Endodermal cell (in vitro differentiated cells): ENCODE results near the gene CTSD. TPM values are rescaled to one million over a fixed set of nuclear protein-coding genes. Genes with fewer than 3 reads are reported as not detected.

Experiments used
- DNase-seq: peaks from one replicate; pipeline ENCODE4 v3.0.0-alpha.2; 2017
- H3K27ac ChIP-seq: 2 replicates; pipeline ENCODE4 v1.5.1; 2013; ENCODE audit warnings: mild to moderate bottlenecking, low read depth, low read length, moderate library complexity
- H3K27me3 ChIP-seq: 2 replicates; pipeline ENCODE4 v1.6.1; 2013; ENCODE audit warnings: mild to moderate bottlenecking, low read length, moderate library complexity; ENCODE audit not compliant: insufficient read depth, control insufficient read depth, poor library complexity, severe bottlenecking
- H3K36me3 ChIP-seq: 2 replicates; pipeline ENCODE4 v1.7.0; 2013; ENCODE audit warnings: mild to moderate bottlenecking, low read length, moderate library complexity; ENCODE audit not compliant: control insufficient read depth, insufficient read depth
- H3K4me1 ChIP-seq: one replicate; pipeline ENCODE4 v1.7.0; 2013; ENCODE audit warnings: low read length; ENCODE audit not compliant: control insufficient read depth, insufficient read depth
- H3K4me3 ChIP-seq: 2 replicates; pipeline ENCODE4 v1.5.1; 2013; ENCODE audit warnings: mild to moderate bottlenecking, low read length, moderate library complexity
- H3K9ac ChIP-seq: 2 replicates; pipeline ENCODE4 v1.6.1; 2013; ENCODE audit warnings: mild to moderate bottlenecking, low read length, moderate library complexity; ENCODE audit not compliant: poor library complexity, severe bottlenecking; ENCODE audit errors: extremely low read depth
- H3K9me3 ChIP-seq: 2 replicates; pipeline ENCODE4 v1.6.1; 2013; ENCODE audit warnings: mild to moderate bottlenecking, low read length, moderate library complexity; ENCODE audit not compliant: control insufficient read depth
- H3K27ac Mint-ChIP-seq: 2 replicates; pipeline ENCODE4 v1.8.0; 2020; ENCODE audit warnings: mixed read lengths
- H3K27me3 Mint-ChIP-seq: 2 replicates; pipeline ENCODE4 v1.8.0; 2021; ENCODE audit warnings: mild to moderate bottlenecking, mixed read lengths; ENCODE audit not compliant: insufficient read depth
- H3K36me3 Mint-ChIP-seq: 2 replicates; pipeline ENCODE4 v1.8.0; 2020; ENCODE audit warnings: low read depth, mixed read lengths
- H3K4me1 Mint-ChIP-seq: 2 replicates; pipeline ENCODE4 v1.8.0; 2020; ENCODE audit warnings: mixed read lengths
- H3K4me3 Mint-ChIP-seq: 2 replicates; pipeline ENCODE4 v1.8.0; 2020; ENCODE audit warnings: mild to moderate bottlenecking, moderate library complexity, mixed read lengths
- H3K9me3 Mint-ChIP-seq: 2 replicates; pipeline ENCODE4 v1.8.0; 2020; ENCODE audit warnings: mild to moderate bottlenecking, mixed read lengths
- CTCF ChIP-seq: fragments of 200-600 bp; sonication (generic); conservative IDR thresholded peaks from 2 replicates; pipeline ENCODE4 v1.5.0; 2021; ENCODE audit warnings: antibody characterized with exemption, mild to moderate bottlenecking
- WGBS, 2 experiments: methylation state at CpG; one replicate each; pipeline versions ENCODE4 v1.1.5 to v1.1.7; 2013; ENCODE audit warnings: missing lambda C conversion rate in 2 of 2, mixed read lengths in 1 of 2; ENCODE audit not compliant: insufficient coverage in 1 of 2, insufficient read length in 1 of 2; 5-methylcytosine and 5-hydroxymethylcytosine counted together
- total RNA-seq, 2 donors: library from RNA; stranded (reverse); fragmentation: NEBNext Ultra II Directional in 1 of 2; extraction: Animal tissue kit (Norgen Biotek cat#: 25700) in 1 of 2; gene quantifications; 2 replicates in 1 of 2; 3 replicates in 1 of 2; pipeline ENCODE4 v1.2.1, GENCODE V29; 2021

Gene CTSD
- total RNA-seq, 2 donors from 2014 or later = 185 to 208 TPM

- TF ChIP-seq CTCF = no peak
- Histone ChIP-seq H3K9me3 (no peaks in the 10 kb centered on the region), H3K4me1 (peaks cover 6% of the 10 kb centered on the region), H3K27me3 (no peaks in the 10 kb centered on the region), H3K27ac (no peak overlapping the region), H3K36me3 (peaks cover 3% of the 10 kb centered on the region), H3K9ac (no peak overlapping the region), H3K4me3 (no peak overlapping the region)
- H3K4me3 Mint-ChIP-seq = no peak overlapping the region
- H3K36me3 Mint-ChIP-seq = peaks cover 7% of the 10 kb centered on the region
- H3K4me1 Mint-ChIP-seq = peaks cover 2% of the 10 kb centered on the region
- WGBS, 2 experiments = 92 to 93% methylated on average over 15 to 23 of the region's 23 CpGs
- no peak for DNase-seq
- H3K9me3 Mint-ChIP-seq = no peaks in the 10 kb centered on the region
- H3K27ac Mint-ChIP-seq = no peak overlapping the region
- H3K27me3 Mint-ChIP-seq = peaks cover 1% of the 10 kb centered on the region
Observed at GRCh38 chr11:1760351-1761109, 3.2 kb downstream of the CTSD start.

- Histone ChIP-seq H3K9ac (no peak overlapping the region), H3K9me3 (no peaks in the 10 kb centered on the region), H3K27ac (no peak overlapping the region), H3K27me3 (no peaks in the 10 kb centered on the region), H3K36me3 (peaks cover 3% of the 10 kb centered on the region), H3K4me1 (peaks cover 6% of the 10 kb centered on the region), H3K4me3 (no peak overlapping the region)
- H3K27ac Mint-ChIP-seq = no peak overlapping the region
- WGBS, 2 experiments = 94 to 100% methylated on average over 4 to 5 of the region's 5 CpGs
- no peak for DNase-seq
- no peak overlapping the region for H3K4me3 Mint-ChIP-seq
- H3K9me3 Mint-ChIP-seq = no peaks in the 10 kb centered on the region
- H3K36me3 Mint-ChIP-seq = peaks cover 8% of the 10 kb centered on the region
- H3K4me1 Mint-ChIP-seq = peaks cover 2% of the 10 kb centered on the region
- no peak for TF ChIP-seq CTCF
- H3K27me3 Mint-ChIP-seq = peaks cover 1% of the 10 kb centered on the region
Observed at GRCh38 chr11:1759851-1760220, 3.9 kb downstream of the CTSD start.

GRCh38 chr11:1759151-1759850 lies 4.4 kb downstream of the CTSD start:
- Mint-ChIP-seq H3K27ac (no peak overlapping the region), H3K9me3 (no peaks in the 10 kb centered on the region), H3K36me3 (peaks cover 9% of the 10 kb centered on the region), H3K4me3 (no peak overlapping the region), H3K27me3 (peaks cover under 1% of the 10 kb centered on the region), H3K4me1 (peaks cover under 1% of the 10 kb centered on the region)
- Histone ChIP-seq H3K4me3 (no peak overlapping the region), H3K9me3 (no peaks in the 10 kb centered on the region), H3K27ac (no peak overlapping the region), H3K36me3 (peaks cover 3% of the 10 kb centered on the region), H3K9ac (no peak overlapping the region), H3K4me1 (peaks cover 6% of the 10 kb centered on the region), H3K27me3 (no peaks in the 10 kb centered on the region)
- WGBS, 2 experiments = 93 to 95% methylated on average over 13 to 23 of the region's 23 CpGs
- DNase-seq = no peak
- no peak for TF ChIP-seq CTCF
